ENCODE results near the gene SLIT3. TPM values are rescaled to one million over a fixed set of nuclear protein-coding genes. Genes with fewer than 3 reads are reported as not detected.

The SLIT3 gene
- total and polyA plus RNA-seq, 10 of the 15 experiments (the other 5 are each of a cell fraction or from before 2014, with no cell fraction given), result 0.05 TPM; not detected in 9

GRCh38 chr5:168899264-168899663 is 401.7 kb downstream of the SLIT3 start:
- ATAC-seq, result no peak
- no TSS peak for BruUV-seq (replicated peaks)

GRCh38 chr5:168898247-168898911 is 402.6 kb downstream of the SLIT3 start:
- H3K4me1 ChIP-seq (ENCODE audit: control insufficient read depth, insufficient read depth, low read length), result no peaks in the 10 kb centered on the region
- WGBS (ENCODE audit: insufficient coverage, insufficient replicate concordance, low lambda C conversion rate, missing lambda C conversion rate), result 1% methylated on average over 7 of the region's 7 CpGs
- ATAC-seq (no peak), DNase-seq (ENCODE audit: low read depth, low spot score) (no peak), FAIRE-seq (no peak)
- ChIA-PET CTCF (no interaction called here), POLR2A (no interaction called here), SMC1A (ENCODE audit: uncharacterized antibody, unreplicated experiment) (interaction anchor here (0.6 kb wide), 1 partner anchor 522 kb away, joined by 4 read pairs; no protein-coding TSS in a partner anchor), RAD21 (ENCODE audit: unreplicated experiment) (no interaction called here)
- no peak overlapping the region for H3K9ac ChIP-seq (ENCODE audit: control insufficient read depth, insufficient read depth, low read length)
- no peak overlapping the region for H3K4me3 ChIP-seq
- H3K36me3 ChIP-seq (ENCODE audit: control insufficient read depth in 2 of 2, insufficient read depth in 2 of 2, low read length in 1 of 2), result no peaks in the 10 kb centered on the region
- no TSS peak for BruUV-seq (replicated peaks)
- no peak overlapping the region for H3K4me2 ChIP-seq (ENCODE audit: control insufficient read depth, insufficient read depth)
- H3K27me3 ChIP-seq (replicated peaks in 1 of 2; ENCODE audit: control insufficient read depth in 2 of 2, insufficient read depth in 2 of 2, low read length in 1 of 2), result peaks cover 0 to 9% of the 10 kb centered on the region in 2 experiments; a peak in 3 of 4 replicates
- no peak overlapping the region for H2AFZ ChIP-seq (ENCODE audit: control insufficient read depth, low read depth, low read length)
- TF ChIP-seq MTA3 (IDR thresholded peaks at IDR 0.05; ENCODE audit: borderline replicate concordance, low read length) (no peak), TCF3 (IDR thresholded peaks at IDR 0.05; ENCODE audit: borderline replicate concordance, insufficient read depth, low read depth, low read length) (no peak), KDM1A (IDR thresholded peaks at IDR 0.05; ENCODE audit: borderline replicate concordance) (no peak), GABPA (IDR thresholded peaks at IDR 0.05; ENCODE audit: low read depth) (no peak), SIN3A (IDR thresholded peaks at IDR 0.05; ENCODE audit: low read depth, low read length) (no peak)
- in situ Hi-C loops (cut with MboI) (no loop called here), intact Hi-C loops (cut with micrococcal nuclease; ENCODE audit: unreplicated experiment) (no loop called here)
- H3K9me3 ChIP-seq (replicated peaks; ENCODE audit: control insufficient read depth, insufficient read depth, low read length), result no peaks in the 10 kb centered on the region
- H4K20me1 ChIP-seq (ENCODE audit: control insufficient read depth, insufficient read depth), result no peaks in the 10 kb centered on the region
- H3K79me2 ChIP-seq (ENCODE audit: control insufficient read depth, insufficient read depth, low read length), result no peaks in the 10 kb centered on the region
- H3K27ac ChIP-seq (ENCODE audit: control insufficient read depth, insufficient read depth), result no peak overlapping the region

More at GRCh38 chr5:168899264-168899663, 401.7 kb downstream of the SLIT3 start:
- H3K4me2 ChIP-seq (ENCODE audit: control insufficient read depth, insufficient read depth), result no peak overlapping the region
- FAIRE-seq (no peak), DNase-seq (ENCODE audit: low read depth, low spot score) (no peak)
- H3K9me3 ChIP-seq (replicated peaks; ENCODE audit: control insufficient read depth, insufficient read depth, low read length), result no peaks in the 10 kb centered on the region
- H3K4me3 ChIP-seq, result no peak overlapping the region
- SMC1A ChIA-PET (ENCODE audit: uncharacterized antibody, unreplicated experiment), result no interaction called here
- 10% methylated on average over 4 of the region's 4 CpGs for WGBS (ENCODE audit: insufficient coverage, insufficient replicate concordance, low lambda C conversion rate, missing lambda C conversion rate)
- no peaks in the 10 kb centered on the region for H3K4me1 ChIP-seq (ENCODE audit: control insufficient read depth, insufficient read depth, low read length)
- intact Hi-C loops (cut with micrococcal nuclease; ENCODE audit: unreplicated experiment), result no loop called here
- CTCF ChIA-PET, result interaction anchor here (0.6 kb wide), 1 partner anchor 90 kb away, joined by 3 read pairs; no protein-coding TSS in a partner anchor
- H4K20me1 ChIP-seq (ENCODE audit: control insufficient read depth, insufficient read depth), result no peaks in the 10 kb centered on the region
- peaks cover 0 to 11% of the 10 kb centered on the region in 2 experiments; a peak in 3 of 4 replicates for H3K27me3 ChIP-seq (replicated peaks in 1 of 2; ENCODE audit: control insufficient read depth in 2 of 2, insufficient read depth in 2 of 2, low read length in 1 of 2)
- TF ChIP-seq YBX1 (IDR thresholded peaks at IDR 0.05), result no peak
- TF ChIP-seq BRCA1 (IDR thresholded peaks at IDR 0.05; ENCODE audit: low read depth, low read length), result no peak
- TF ChIP-seq RAD51 (IDR thresholded peaks at IDR 0.05), result no peak
- RAD21 ChIA-PET (ENCODE audit: unreplicated experiment), result no interaction called here
- H3K9ac ChIP-seq (ENCODE audit: control insufficient read depth, insufficient read depth, low read length), result no peak overlapping the region
- H3K79me2 ChIP-seq (ENCODE audit: control insufficient read depth, insufficient read depth, low read length), result no peaks in the 10 kb centered on the region
- H3K36me3 ChIP-seq (ENCODE audit: control insufficient read depth in 2 of 2, insufficient read depth in 2 of 2, low read length in 1 of 2), result no peaks in the 10 kb centered on the region
- POLR2A ChIA-PET, result no interaction called here
- in situ Hi-C loops (cut with MboI), result no loop called here
- no peak overlapping the region for H3K27ac ChIP-seq (ENCODE audit: control insufficient read depth, insufficient read depth)
- no peak overlapping the region for H2AFZ ChIP-seq (ENCODE audit: control insufficient read depth, low read depth, low read length)
